Subcutaneous adipose tissue (tissue), 4 donors: ENCODE measurements around the gene CACNB3. TPM values are rescaled to one million over a fixed set of nuclear protein-coding genes. Genes with fewer than 3 reads are reported as not detected.

ENCODE experiments used
- CTCF ChIP-seq: fragments of 450-650 bp; IDR thresholded peaks from one replicate; pipeline ENCODE4 v1.5.1; 2016; ENCODE audit warnings: low read depth, mild to moderate bottlenecking, control low read depth, antibody characterized with exemption, moderate library complexity
- total RNA-seq, 4 donors: library from RNA; depleted of rRNA; stranded (reverse); fragments of >200 nt; gene quantifications; one replicate each; pipeline ENCODE4 v1.1.0, GENCODE V29; 2016

The CACNB3 gene
- total RNA-seq, 4 donors from 2014 or later = 2.4 to 12.4 (median 6.4) TPM

GRCh38 chr12:48862760-48863159 is 44.5 kb downstream of the CACNB3 start:
- no peak for TF ChIP-seq CTCF

- TF ChIP-seq CTCF = no peak
Observed at GRCh38 chr12:48863291-48863690, 45.0 kb downstream of the CACNB3 start.

- TF ChIP-seq CTCF = no peak
Observed at GRCh38 chr12:48865281-48866051, 47.2 kb downstream of the CACNB3 start, which contains the start of gene RND1. Gene RND1 (minus strand): TSS chr12:48865870. CDS start chr12:48865767, 103 bp downstream.

GRCh38 chr12:48866052-48866711 is 47.9 kb downstream of the CACNB3 start:
- no peak for TF ChIP-seq CTCF

- TF ChIP-seq CTCF = no peak
Observed at GRCh38 chr12:48868451-48868850, 50.2 kb downstream of the CACNB3 start.

- TF ChIP-seq CTCF = no peak
Observed at GRCh38 chr12:48869191-48869590, 50.9 kb downstream of the CACNB3 start.

GRCh38 chr12:48873096-48873495 is 54.8 kb downstream of the CACNB3 start:
- TF ChIP-seq CTCF = no peak
